ENCODE data around the gene SPSB2.

Gene SPSB2

GRCh38 chr12:6834873-6835272, 38.2 kb downstream of the SPSB2 start:
- Histone ChIP-seq H3K4me2 (ENCODE audit: low read length) (no peak overlapping the region), H3K23ac (ENCODE audit: low read length) (no peak overlapping the region), H2AK5ac (ENCODE audit: low read length) (no peak overlapping the region), H4K5ac (ENCODE audit: low read length) (no peak overlapping the region), H3K4me1 (ENCODE audit: control insufficient read depth, low read depth, low read length) (no peaks in the 10 kb centered on the region), H3K4ac (ENCODE audit: low read depth, low read length) (no peak overlapping the region), H2BK15ac (replicated peaks; ENCODE audit: low read depth) (no peak overlapping the region), H3K27me3 (ENCODE audit: insufficient read depth, low read length, poor library complexity) (no peaks in the 10 kb centered on the region), H3K4me3 (ENCODE audit: low read length) (no peak overlapping the region), H3K79me2 (ENCODE audit: control insufficient read depth, insufficient read depth, low read length) (no peaks in the 10 kb centered on the region), H2BK120ac (ENCODE audit: low read depth, low read length) (no peak overlapping the region), H3K27ac (ENCODE audit: low read depth, low read length) (no peak overlapping the region), H3K36me3 (ENCODE audit: control insufficient read depth, insufficient read depth, low read length) (peaks cover 21% of the 10 kb centered on the region), H3K9ac (ENCODE audit: low read length) (no peak overlapping the region), H3K56ac (ENCODE audit: low read length) (no peak overlapping the region), H3K18ac (ENCODE audit: low read length) (no peak overlapping the region), H4K8ac (ENCODE audit: low read depth, low read length) (no peak overlapping the region), H3K79me1 (ENCODE audit: low read length) (peaks cover 10% of the 10 kb centered on the region), H2BK5ac (ENCODE audit: low read length) (no peak overlapping the region)
- WGBS (ENCODE audit: extremely low coverage, insufficient coverage, low lambda C conversion rate) = no CpG with 5 or more reads among the region's 5 CpGs
- DNase-seq = peak; percentile 39

GRCh38 chr12:6834254-6834653, 38.8 kb downstream of the SPSB2 start:
- no CpG with 5 or more reads among the region's 1 CpG for WGBS (ENCODE audit: extremely low coverage, insufficient coverage, low lambda C conversion rate)
- Histone ChIP-seq H3K4me1 (ENCODE audit: control insufficient read depth, low read depth, low read length) (no peaks in the 10 kb centered on the region), H4K8ac (ENCODE audit: low read depth, low read length) (no peak overlapping the region), H2BK120ac (ENCODE audit: low read depth, low read length) (no peak overlapping the region), H3K4ac (ENCODE audit: low read depth, low read length) (no peak overlapping the region), H3K4me3 (ENCODE audit: low read length) (no peak overlapping the region), H3K9ac (ENCODE audit: low read length) (no peak overlapping the region), H2BK5ac (ENCODE audit: low read length) (no peak overlapping the region), H3K79me2 (ENCODE audit: control insufficient read depth, insufficient read depth, low read length) (no peaks in the 10 kb centered on the region), H2AK5ac (ENCODE audit: low read length) (no peak overlapping the region), H4K5ac (ENCODE audit: low read length) (no peak overlapping the region), H3K56ac (ENCODE audit: low read length) (no peak overlapping the region), H3K36me3 (ENCODE audit: control insufficient read depth, insufficient read depth, low read length) (peaks cover 19% of the 10 kb centered on the region), H2BK15ac (replicated peaks; ENCODE audit: low read depth) (no peak overlapping the region), H3K4me2 (ENCODE audit: low read length) (no peak overlapping the region), H3K23ac (ENCODE audit: low read length) (no peak overlapping the region), H3K18ac (ENCODE audit: low read length) (no peak overlapping the region), H3K27ac (ENCODE audit: low read depth, low read length) (no peak overlapping the region), H3K79me1 (ENCODE audit: low read length) (peaks cover 10% of the 10 kb centered on the region), H3K27me3 (ENCODE audit: insufficient read depth, low read length, poor library complexity) (no peaks in the 10 kb centered on the region)
- DNase-seq = no peak

- Histone ChIP-seq H4K8ac (ENCODE audit: low read depth, low read length) (no peak overlapping the region), H4K5ac (ENCODE audit: low read length) (no peak overlapping the region), H3K4ac (ENCODE audit: low read depth, low read length) (no peak overlapping the region), H3K79me1 (ENCODE audit: low read length) (peaks cover 12% of the 10 kb centered on the region), H3K36me3 (ENCODE audit: control insufficient read depth, insufficient read depth, low read length) (peaks cover 12% of the 10 kb centered on the region), H3K27me3 (ENCODE audit: insufficient read depth, low read length, poor library complexity) (no peaks in the 10 kb centered on the region), H2BK15ac (replicated peaks; ENCODE audit: low read depth) (no peak overlapping the region), H3K4me2 (ENCODE audit: low read length) (no peak overlapping the region), H3K79me2 (ENCODE audit: control insufficient read depth, insufficient read depth, low read length) (peaks cover 4% of the 10 kb centered on the region), H3K56ac (ENCODE audit: low read length) (no peak overlapping the region), H2BK120ac (ENCODE audit: low read depth, low read length) (no peak overlapping the region), H3K23ac (ENCODE audit: low read length) (no peak overlapping the region), H3K4me1 (ENCODE audit: control insufficient read depth, low read depth, low read length) (no peaks in the 10 kb centered on the region), H2BK5ac (ENCODE audit: low read length) (no peak overlapping the region), H3K27ac (ENCODE audit: low read depth, low read length) (no peak overlapping the region), H3K18ac (ENCODE audit: low read length) (no peak overlapping the region), H3K9ac (ENCODE audit: low read length) (no peak overlapping the region), H3K4me3 (ENCODE audit: low read length) (no peak overlapping the region), H2AK5ac (ENCODE audit: low read length) (no peak overlapping the region)
- no CpG with 5 or more reads among the region's 6 CpGs for WGBS (ENCODE audit: extremely low coverage, insufficient coverage, low lambda C conversion rate)
- no peak for DNase-seq
Observed at GRCh38 chr12:6833189-6833890, 39.8 kb downstream of the SPSB2 start.

GRCh38 chr12:6832125-6832524, 41.0 kb downstream of the SPSB2 start:
- Histone ChIP-seq H3K27me3 (ENCODE audit: insufficient read depth, low read length, poor library complexity) (no peaks in the 10 kb centered on the region), H3K23ac (ENCODE audit: low read length) (no peak overlapping the region), H4K5ac (ENCODE audit: low read length) (no peak overlapping the region), H3K79me1 (ENCODE audit: low read length) (peaks cover 12% of the 10 kb centered on the region), H2BK5ac (ENCODE audit: low read length) (no peak overlapping the region), H3K4me1 (ENCODE audit: control insufficient read depth, low read depth, low read length) (no peaks in the 10 kb centered on the region), H3K56ac (ENCODE audit: low read length) (no peak overlapping the region), H3K4me3 (ENCODE audit: low read length) (no peak overlapping the region), H3K9ac (ENCODE audit: low read length) (no peak overlapping the region), H2BK120ac (ENCODE audit: low read depth, low read length) (no peak overlapping the region), H4K8ac (ENCODE audit: low read depth, low read length) (no peak overlapping the region), H3K4ac (ENCODE audit: low read depth, low read length) (no peak overlapping the region), H3K36me3 (ENCODE audit: control insufficient read depth, insufficient read depth, low read length) (peaks cover 7% of the 10 kb centered on the region), H2BK15ac (replicated peaks; ENCODE audit: low read depth) (no peak overlapping the region), H3K79me2 (ENCODE audit: control insufficient read depth, insufficient read depth, low read length) (peaks cover 4% of the 10 kb centered on the region), H3K18ac (ENCODE audit: low read length) (no peak overlapping the region), H3K27ac (ENCODE audit: low read depth, low read length) (no peak overlapping the region), H3K4me2 (ENCODE audit: low read length) (no peak overlapping the region), H2AK5ac (ENCODE audit: low read length) (no peak overlapping the region)
- no CpG with 5 or more reads among the region's 4 CpGs for WGBS (ENCODE audit: extremely low coverage, insufficient coverage, low lambda C conversion rate)
- DNase-seq = no peak

- Histone ChIP-seq H3K18ac (ENCODE audit: low read length) (no peak overlapping the region), H3K9ac (ENCODE audit: low read length) (no peak overlapping the region), H3K4me2 (ENCODE audit: low read length) (no peak overlapping the region), H4K8ac (ENCODE audit: low read depth, low read length) (no peak overlapping the region), H3K23ac (ENCODE audit: low read length) (no peak overlapping the region), H3K27ac (ENCODE audit: low read depth, low read length) (no peak overlapping the region), H3K4me3 (ENCODE audit: low read length) (no peak overlapping the region), H4K5ac (ENCODE audit: low read length) (no peak overlapping the region), H3K79me1 (ENCODE audit: low read length) (peaks cover 12% of the 10 kb centered on the region), H3K27me3 (ENCODE audit: insufficient read depth, low read length, poor library complexity) (no peaks in the 10 kb centered on the region), H2BK5ac (ENCODE audit: low read length) (no peak overlapping the region), H2BK15ac (replicated peaks; ENCODE audit: low read depth) (no peak overlapping the region), H2BK120ac (ENCODE audit: low read depth, low read length) (no peak overlapping the region), H3K79me2 (ENCODE audit: control insufficient read depth, insufficient read depth, low read length) (peaks cover 4% of the 10 kb centered on the region), H3K56ac (ENCODE audit: low read length) (no peak overlapping the region), H3K4me1 (ENCODE audit: control insufficient read depth, low read depth, low read length) (no peaks in the 10 kb centered on the region), H3K36me3 (ENCODE audit: control insufficient read depth, insufficient read depth, low read length) (peaks cover 7% of the 10 kb centered on the region), H2AK5ac (ENCODE audit: low read length) (no peak overlapping the region), H3K4ac (ENCODE audit: low read depth, low read length) (no peak overlapping the region)
- no peak for DNase-seq
- whole genome bisulfite sequencing (ENCODE audit: extremely low coverage, insufficient coverage, low lambda C conversion rate) = no CpG with 5 or more reads among the region's 12 CpGs
Observed at GRCh38 chr12:6831450-6831995, 41.6 kb downstream of the SPSB2 start.

GRCh38 chr12:6830999-6831398, 42.1 kb downstream of the SPSB2 start:
- Histone ChIP-seq H3K36me3 (ENCODE audit: control insufficient read depth, insufficient read depth, low read length) (peaks cover 7% of the 10 kb centered on the region), H3K4me3 (ENCODE audit: low read length) (no peak overlapping the region), H2AK5ac (ENCODE audit: low read length) (no peak overlapping the region), H2BK5ac (ENCODE audit: low read length) (no peak overlapping the region), H3K23ac (ENCODE audit: low read length) (no peak overlapping the region), H4K8ac (ENCODE audit: low read depth, low read length) (no peak overlapping the region), H3K56ac (ENCODE audit: low read length) (no peak overlapping the region), H3K4me1 (ENCODE audit: control insufficient read depth, low read depth, low read length) (no peaks in the 10 kb centered on the region), H3K4ac (ENCODE audit: low read depth, low read length) (no peak overlapping the region), H2BK15ac (replicated peaks; ENCODE audit: low read depth) (no peak overlapping the region), H2BK120ac (ENCODE audit: low read depth, low read length) (no peak overlapping the region), H3K79me1 (ENCODE audit: low read length) (peaks cover 12% of the 10 kb centered on the region), H3K27ac (ENCODE audit: low read depth, low read length) (no peak overlapping the region), H4K5ac (ENCODE audit: low read length) (no peak overlapping the region), H3K79me2 (ENCODE audit: control insufficient read depth, insufficient read depth, low read length) (peaks cover 4% of the 10 kb centered on the region), H3K4me2 (ENCODE audit: low read length) (no peak overlapping the region), H3K9ac (ENCODE audit: low read length) (no peak overlapping the region), H3K18ac (ENCODE audit: low read length) (no peak overlapping the region), H3K27me3 (ENCODE audit: insufficient read depth, low read length, poor library complexity) (no peaks in the 10 kb centered on the region)
- no CpG with 5 or more reads among the region's 6 CpGs for WGBS (ENCODE audit: extremely low coverage, insufficient coverage, low lambda C conversion rate)
- no peak for DNase-seq

Data from mesendoderm (in vitro differentiated cells).